KMS-11 (cell line): ENCODE data around the gene DIPK2A.
A peak's percentile ranks its signal among the peaks of the same experiment; 100 is the strongest.

Experiments
- H2AFZ ChIP-seq: fragments of 200-600 bp; sonication (generic); 2 replicates; pipeline ENCODE4 v1.6.1; 2016; ENCODE audit warnings: antibody characterized with exemption, mixed run types, low read depth
- H3K27ac ChIP-seq: fragments of 200-600 bp; sonication (generic); 2 replicates; pipeline ENCODE4 v1.6.1; 2016; ENCODE audit warnings: mild to moderate bottlenecking, mixed run types
- H3K27me3 ChIP-seq: fragments of 200-600 bp; sonication (generic); 2 replicates; pipeline ENCODE4 v1.6.1; 2017; ENCODE audit warnings: mild to moderate bottlenecking, low read depth, mixed run types, moderate library complexity; ENCODE audit not compliant: insufficient read depth
- H3K36me3 ChIP-seq: fragments of 200-600 bp; sonication (generic); 2 replicates; pipeline ENCODE4 v1.6.1; 2017; ENCODE audit warnings: mild to moderate bottlenecking, mixed run types; ENCODE audit not compliant: insufficient read depth
- H3K4me1 ChIP-seq: fragments of 200-600 bp; sonication (generic); 2 replicates; pipeline ENCODE4 v1.6.1; 2016; ENCODE audit warnings: mild to moderate bottlenecking, low read depth, mixed run types; ENCODE audit not compliant: poor library complexity, severe bottlenecking
- H3K4me2 ChIP-seq: fragments of 200-600 bp; sonication (generic); 2 replicates; pipeline ENCODE4 v1.7.0; 2016; ENCODE audit warnings: mild to moderate bottlenecking, mixed run types
- H3K4me3 ChIP-seq: fragments of 200-600 bp; sonication (generic); IDR thresholded peaks from 2 replicates; pipeline ENCODE4 v1.6.1; 2017; ENCODE audit warnings: low read depth, low read length, mixed read lengths; ENCODE audit not compliant: insufficient read depth
- H3K79me2 ChIP-seq: fragments of 200-600 bp; sonication (generic); 2 replicates; pipeline ENCODE4 v1.6.1; 2016; ENCODE audit warnings: low read depth, mixed run types; ENCODE audit not compliant: insufficient read depth
- H3K9ac ChIP-seq: fragments of 200-600 bp; sonication (generic); 2 replicates; pipeline ENCODE4 v1.6.1; 2016; ENCODE audit warnings: mild to moderate bottlenecking, mixed run types
- H4K20me1 ChIP-seq: fragments of 200-600 bp; sonication (generic); 2 replicates; pipeline ENCODE4 v1.6.1; 2016; ENCODE audit warnings: mild to moderate bottlenecking, mixed run types; ENCODE audit not compliant: insufficient read depth
- TF ChIP-seq, protein P1 (sequence below): fragments of 200-600 bp; sonication (generic); conservative IDR thresholded peaks from 2 replicates; pipeline ENCODE4 v1.6.1; 2017; ENCODE audit warnings: low read depth, mild to moderate bottlenecking, antibody characterized with exemption, low read length, moderate library complexity, mixed read lengths

Gene DIPK2A

DNA sequence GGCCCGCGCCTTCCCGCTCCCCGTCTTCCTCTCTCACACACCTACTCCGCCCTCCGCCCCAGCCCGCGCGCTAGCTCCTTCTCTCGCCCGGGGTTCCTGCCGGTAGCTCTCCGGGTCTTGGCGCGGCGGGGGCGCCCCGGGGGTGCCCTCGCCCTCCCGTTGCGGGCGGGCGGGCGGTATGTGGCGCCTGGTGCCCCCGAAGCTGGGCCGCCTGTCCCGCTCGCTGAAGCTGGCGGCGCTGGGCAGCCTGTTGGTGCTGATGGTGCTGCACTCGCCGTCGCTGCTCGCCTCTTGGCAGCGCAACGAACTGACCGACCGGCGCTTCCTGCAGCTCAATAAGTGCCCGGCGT, 507 bp downstream of the DIPK2A start:
- H3K79me2 ChIP-seq, result peaks cover 51% of the 10 kb centered on the region
- H3K4me3 ChIP-seq, result no peak overlapping the region
- H3K4me2 ChIP-seq, result peak overlapping the region; percentile 95; the same call in 1 of the 2 replicates
- H3K27me3 ChIP-seq, result no peaks in the 10 kb centered on the region
- peak overlapping the region; percentile 86 for H2AFZ ChIP-seq
- H3K4me1 ChIP-seq, result peaks cover 21% of the 10 kb centered on the region
- H3K27ac ChIP-seq, result peak overlapping the region; percentile 88
- peak overlapping the region; percentile 82 for H3K9ac ChIP-seq
- peaks cover 7% of the 10 kb centered on the region for H4K20me1 ChIP-seq
- no peaks in the 10 kb centered on the region for H3K36me3 ChIP-seq
- TF ChIP-seq, protein P1, sequence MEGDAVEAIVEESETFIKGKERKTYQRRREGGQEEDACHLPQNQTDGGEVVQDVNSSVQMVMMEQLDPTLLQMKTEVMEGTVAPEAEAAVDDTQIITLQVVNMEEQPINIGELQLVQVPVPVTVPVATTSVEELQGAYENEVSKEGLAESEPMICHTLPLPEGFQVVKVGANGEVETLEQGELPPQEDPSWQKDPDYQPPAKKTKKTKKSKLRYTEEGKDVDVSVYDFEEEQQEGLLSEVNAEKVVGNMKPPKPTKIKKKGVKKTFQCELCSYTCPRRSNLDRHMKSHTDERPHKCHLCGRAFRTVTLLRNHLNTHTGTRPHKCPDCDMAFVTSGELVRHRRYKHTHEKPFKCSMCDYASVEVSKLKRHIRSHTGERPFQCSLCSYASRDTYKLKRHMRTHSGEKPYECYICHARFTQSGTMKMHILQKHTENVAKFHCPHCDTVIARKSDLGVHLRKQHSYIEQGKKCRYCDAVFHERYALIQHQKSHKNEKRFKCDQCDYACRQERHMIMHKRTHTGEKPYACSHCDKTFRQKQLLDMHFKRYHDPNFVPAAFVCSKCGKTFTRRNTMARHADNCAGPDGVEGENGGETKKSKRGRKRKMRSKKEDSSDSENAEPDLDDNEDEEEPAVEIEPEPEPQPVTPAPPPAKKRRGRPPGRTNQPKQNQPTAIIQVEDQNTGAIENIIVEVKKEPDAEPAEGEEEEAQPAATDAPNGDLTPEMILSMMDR, result no peak

DNA sequence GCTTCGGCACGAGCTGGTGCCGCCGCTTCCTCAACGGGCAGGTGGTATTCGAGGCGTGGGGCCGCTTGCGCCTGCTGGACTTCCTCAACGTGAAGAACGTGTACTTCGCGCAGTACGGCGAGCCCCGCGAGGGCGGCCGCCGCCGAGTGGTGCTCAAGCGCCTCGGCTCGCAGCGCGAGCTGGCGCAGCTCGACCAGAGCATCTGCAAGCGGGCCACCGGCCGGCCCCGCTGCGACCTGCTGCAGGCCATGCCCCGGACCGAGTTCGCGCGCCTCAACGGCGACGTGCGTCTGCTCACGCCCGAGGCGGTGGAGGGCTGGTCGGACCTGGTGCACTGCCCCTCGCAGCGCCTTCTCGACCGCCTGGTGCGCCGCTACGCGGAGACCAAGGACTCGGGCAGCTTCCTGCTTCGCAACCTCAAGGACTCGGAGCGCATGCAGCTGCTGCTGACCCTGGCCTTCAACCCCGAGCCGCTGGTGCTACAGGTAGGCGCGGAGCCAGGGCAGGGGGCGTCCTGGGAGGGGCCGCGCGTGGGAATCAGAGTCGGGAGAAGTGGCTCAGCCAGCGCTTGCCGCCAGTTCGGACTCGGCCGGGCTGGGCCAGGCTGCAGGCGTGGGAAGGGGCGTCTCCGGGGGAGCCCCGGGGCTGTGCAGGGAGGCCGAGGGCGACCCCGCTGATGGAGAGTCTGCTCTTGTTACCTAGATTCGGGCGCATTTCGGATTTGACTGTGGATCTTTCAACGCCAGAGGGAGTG, 1.1 kb downstream of the DIPK2A start:
- H3K27me3 ChIP-seq, result no peaks in the 10 kb centered on the region
- peak overlapping the region; percentile 95; the same call in 1 of the 2 replicates for H3K4me2 ChIP-seq
- peak overlapping the region; percentile 86 for H2AFZ ChIP-seq
- peak overlapping the region; percentile 88 for H3K27ac ChIP-seq
- H3K79me2 ChIP-seq, result peaks cover 57% of the 10 kb centered on the region
- H3K36me3 ChIP-seq, result no peaks in the 10 kb centered on the region
- peaks cover 13% of the 10 kb centered on the region for H4K20me1 ChIP-seq
- H3K4me3 ChIP-seq, result peak overlapping the region; percentile 87
- peaks cover 27% of the 10 kb centered on the region for H3K4me1 ChIP-seq
- peak overlapping the region; percentile 82 for H3K9ac ChIP-seq
- TF ChIP-seq, protein P1, result peak; percentile 53; the same call in 1 of the 2 replicates

DNA sequence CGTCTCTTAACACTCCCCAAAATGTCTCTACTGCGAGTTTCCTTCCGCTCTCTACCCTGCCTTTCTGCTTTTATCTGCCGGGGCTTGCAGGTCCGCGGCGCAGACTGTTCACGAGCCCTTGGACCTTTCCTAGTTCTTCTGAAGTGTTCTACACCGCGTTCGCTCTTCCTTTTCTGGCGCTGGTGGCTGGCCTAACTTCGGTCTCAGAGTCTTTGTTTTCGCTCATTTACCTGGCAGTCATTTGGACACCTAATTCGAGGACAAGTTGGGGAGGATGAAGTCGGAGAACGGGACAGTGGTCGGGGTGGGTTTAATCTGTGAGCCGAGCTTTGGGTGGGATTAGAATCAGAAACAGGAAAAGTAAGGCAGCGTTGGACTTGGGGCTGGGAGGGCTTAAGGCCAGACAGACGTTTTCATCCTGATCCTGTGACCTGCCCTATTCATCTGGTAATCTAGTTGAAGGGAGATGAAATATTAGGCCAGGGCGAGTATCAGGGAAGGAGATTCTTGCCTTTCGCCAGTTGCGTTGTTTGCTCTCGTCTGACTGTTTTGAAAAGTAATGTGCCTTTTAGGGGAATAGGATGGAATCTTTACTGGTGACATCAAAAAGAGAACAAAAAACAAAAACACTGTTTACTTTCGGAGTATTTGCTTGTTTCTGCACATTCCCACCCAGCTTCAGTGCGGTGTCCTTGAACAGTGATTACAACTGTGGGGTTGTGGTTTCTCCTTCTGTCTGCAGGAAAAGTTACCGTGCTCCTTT, 1.8 kb downstream of the DIPK2A start:
- TF ChIP-seq, protein P1, result peak; percentile 2; the same call in 1 of the 2 replicates
- Histone ChIP-seq H2AFZ (peak overlapping the region; percentile 86), H3K4me2 (peak overlapping the region; percentile 95), H3K79me2 (peaks cover 64% of the 10 kb centered on the region), H3K36me3 (no peaks in the 10 kb centered on the region), H3K4me1 (peaks cover 34% of the 10 kb centered on the region), H4K20me1 (peaks cover 19% of the 10 kb centered on the region), H3K27me3 (no peaks in the 10 kb centered on the region), H3K9ac (peak overlapping the region; percentile 82), H3K27ac (peak overlapping the region; percentile 88), H3K4me3 (peak overlapping the region; percentile 87)

DNA sequence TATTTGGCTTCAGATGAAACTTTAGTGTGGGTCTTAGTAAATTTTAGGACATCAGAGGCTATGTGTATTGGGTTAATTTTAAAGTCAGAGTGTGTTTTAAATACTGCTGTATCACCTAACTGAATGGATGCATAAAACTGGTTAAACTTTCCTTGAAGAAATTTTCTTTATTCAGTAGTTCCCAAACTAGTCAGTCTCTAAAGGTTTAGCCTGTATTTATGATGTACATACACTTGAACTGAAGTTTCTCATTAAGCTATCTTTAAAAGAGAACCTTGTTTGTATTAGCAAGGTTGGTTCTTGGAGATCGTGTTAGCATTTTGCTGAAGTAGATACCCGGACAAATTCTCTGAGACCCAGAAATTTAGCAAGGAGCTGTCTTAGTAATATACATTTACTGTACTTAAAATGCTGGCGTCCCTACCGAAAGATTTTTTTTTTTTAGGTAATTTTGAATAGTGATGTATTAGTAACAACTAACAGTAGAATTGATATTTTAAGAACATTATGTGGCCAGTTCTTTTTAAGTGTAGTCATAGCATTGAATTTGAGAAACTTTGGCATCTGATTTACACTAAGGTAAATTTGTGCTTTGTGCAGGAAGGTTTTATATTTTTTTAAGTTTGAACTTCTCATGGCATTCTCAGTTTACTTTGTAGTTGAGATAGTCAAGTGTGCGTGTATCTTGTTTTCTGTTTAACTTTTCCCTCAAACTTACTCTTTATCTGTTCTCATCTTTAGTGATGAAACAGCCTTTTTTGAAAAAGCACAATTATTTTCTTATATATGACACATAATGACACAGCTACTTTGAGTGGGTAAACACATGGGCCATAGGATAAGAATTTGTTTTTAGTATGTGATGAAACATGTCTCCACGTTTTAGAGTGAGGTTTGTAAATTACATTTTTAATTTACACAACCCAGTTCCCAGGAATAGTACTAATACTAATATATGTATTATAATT, 2.9 kb downstream of the DIPK2A start:
- H2AFZ ChIP-seq, result no peak overlapping the region

More for the DNA sequence above, 2.9 kb downstream of the DIPK2A start:
- Histone ChIP-seq H3K27me3 (no peaks in the 10 kb centered on the region), H3K4me1 (peaks cover 44% of the 10 kb centered on the region), H4K20me1 (peaks cover 28% of the 10 kb centered on the region), H3K9ac (peak overlapping the region; percentile 82), H3K4me3 (peak overlapping the region; percentile 87), H3K79me2 (peaks cover 73% of the 10 kb centered on the region), H3K4me2 (peak overlapping the region; percentile 95), H3K27ac (peak overlapping the region; percentile 88), H3K36me3 (no peaks in the 10 kb centered on the region)
- TF ChIP-seq, protein P1, result no peak
